Activated CD8-positive, alpha-beta memory T cell treated with anti-CD3 and anti-CD28 coated beads, Interleukin-2, amount 50 U/mL, for 24 hours (primary cell): ENCODE data around the gene APEH.

ENCODE experiments used
- DNase-seq: peaks from one replicate; pipeline ENCODE4 v3.0.0-alpha.2; 2020; ENCODE audit errors: extremely low read depth

APEH gene

GRCh38 chr3:49727154-49727923 lies 53.2 kb downstream of the APEH start:
- DNase-seq, result no peak

GRCh38 chr3:49727924-49728361 lies 53.8 kb downstream of the APEH start:
- DNase-seq, result no peak

GRCh38 chr3:49729966-49730609 lies 55.9 kb downstream of the APEH start:
- DNase-seq, result no peak

GRCh38 chr3:49732597-49732996 lies 58.4 kb downstream of the APEH start:
- no peak for DNase-seq

GRCh38 chr3:49733551-49733950 lies 59.4 kb downstream of the APEH start:
- DNase-seq, result no peak
